ENCODE results near the gene AMIGO2. TPM values are rescaled to one million over a fixed set of nuclear protein-coding genes. Genes with fewer than 3 reads are reported as not detected.

AMIGO2 gene
- total RNA-seq, 1 experiment from 2014 or later = 8.6 TPM

DNA sequence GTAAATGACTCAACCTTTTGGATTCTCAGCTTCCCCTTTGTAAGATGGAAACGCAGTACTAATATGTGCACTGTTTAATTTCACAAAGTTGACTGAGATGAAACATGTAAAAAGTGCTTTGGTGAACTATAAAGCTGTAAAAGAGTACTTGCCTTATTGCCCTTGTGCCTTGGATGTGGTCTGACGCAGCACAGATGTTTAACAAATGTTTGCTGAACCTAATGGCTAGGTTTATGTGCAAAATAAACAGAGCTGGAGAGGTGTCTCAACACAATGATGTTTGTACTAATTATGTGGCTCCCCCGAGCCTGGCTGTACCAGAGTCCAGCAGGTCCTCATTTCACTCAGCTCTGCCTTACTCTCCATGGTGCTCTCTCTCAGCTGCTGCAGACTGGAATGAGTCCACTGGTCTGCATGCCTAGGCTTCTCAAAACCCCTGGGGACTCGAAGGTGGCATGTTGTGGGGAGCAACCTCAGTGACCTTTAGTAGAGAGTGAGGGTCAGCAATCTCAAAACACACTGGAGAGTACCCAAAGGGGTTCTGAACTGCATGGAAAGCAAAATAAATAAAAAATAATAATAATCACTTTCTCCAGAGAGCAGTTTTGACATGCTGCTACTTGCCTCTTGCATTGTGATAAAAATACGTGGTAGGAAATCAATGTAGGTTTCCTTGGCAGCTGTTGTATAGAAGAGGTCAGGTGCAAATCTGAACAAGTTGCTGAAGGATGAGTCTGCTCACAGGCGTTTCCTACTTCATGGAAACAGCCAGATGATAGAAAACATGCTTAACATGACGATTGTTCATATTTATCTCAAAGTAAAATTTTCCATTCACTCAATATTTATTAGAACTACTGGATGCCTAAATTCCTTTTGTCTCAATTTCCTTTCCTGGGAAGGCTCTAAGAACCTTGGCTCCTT, 8.5 kb upstream of the AMIGO2 start:
- Histone ChIP-seq H3K27me3 (ENCODE audit: insufficient read depth, low read length) (no peaks in the 10 kb centered on the region), H4K8ac (replicated peaks; ENCODE audit: insufficient read length, low read depth, low read length) (no peak overlapping the region), H3K4ac (ENCODE audit: low read depth, low read length) (no peak overlapping the region), H3K56ac (ENCODE audit: insufficient read length, low read depth, low read length) (no peak overlapping the region), H3K23me2 (ENCODE audit: insufficient read length, low read depth, low read length, poor library complexity, severe bottlenecking) (no peaks in the 10 kb centered on the region), H3K14ac (ENCODE audit: insufficient read depth, low read length) (no peak overlapping the region), H3K23ac (ENCODE audit: insufficient read length, low read depth, low read length) (no peak overlapping the region), H3K18ac (ENCODE audit: insufficient read length, low read depth, low read length) (no peak overlapping the region), H2BK120ac (ENCODE audit: low read depth, low read length, poor library complexity, severe bottlenecking) (peak overlapping the region; percentile 69), H4K5ac (ENCODE audit: insufficient read length, low read depth, low read length) (no peak overlapping the region), H2AFZ (ENCODE audit: low read length) (no peak overlapping the region), H2BK20ac (ENCODE audit: low read depth, low read length, poor library complexity, severe bottlenecking) (no peak overlapping the region), H3K4me2 (ENCODE audit: insufficient read depth, insufficient read length, low read length) (no peak overlapping the region), H2AK5ac (ENCODE audit: insufficient read length, low read length) (no peak overlapping the region), H3K9ac (ENCODE audit: extremely low read depth, insufficient read length, low read length) (no peak overlapping the region), H3K27ac (ENCODE audit: insufficient read length, low read depth, low read length) (no peak overlapping the region), H2BK15ac (ENCODE audit: low read depth, low read length) (no peak overlapping the region), H3K4me1 (ENCODE audit: insufficient read depth, low read length) (no peaks in the 10 kb centered on the region; the same call in 1 of the 2 replicates), H2BK5ac (ENCODE audit: insufficient read length, low read length) (no peak overlapping the region), H4K91ac (ENCODE audit: insufficient read length, low read depth, low read length) (no peak overlapping the region), H4K20me1 (ENCODE audit: control insufficient read depth, insufficient read depth, insufficient read length) (no peaks in the 10 kb centered on the region), H3K79me1 (ENCODE audit: insufficient read depth, low read depth, low read length, poor library complexity, severe bottlenecking) (no peaks in the 10 kb centered on the region), H2BK12ac (ENCODE audit: insufficient read length, low read depth, low read length) (no peak overlapping the region), H3K9me3 (ENCODE audit: control insufficient read depth, low read depth, low read length) (no peaks in the 10 kb centered on the region), H3K79me2 (ENCODE audit: insufficient read depth, low read length) (no peaks in the 10 kb centered on the region), H3T11ph (ENCODE audit: low read length) (no peak overlapping the region)
- H3K9me3 Mint-ChIP-seq = no peaks in the 10 kb centered on the region
- H3K36me3 Mint-ChIP-seq (ENCODE audit: insufficient read depth in 1 of 3, low read depth in 3 of 3) = no peaks in the 10 kb centered on the region
- DNase-seq = no peak
- peaks cover 17 to 42% of the 10 kb centered on the region in 2 experiments for H3K4me1 Mint-ChIP-seq
- no CpG with 5 or more reads among the region's 7 CpGs for WGBS (ENCODE audit: extremely low coverage, insufficient read length, low lambda C conversion rate)
- H3K27me3 Mint-ChIP-seq (ENCODE audit: low read depth) = no peaks in the 10 kb centered on the region
- TF ChIP-seq, protein P1, sequence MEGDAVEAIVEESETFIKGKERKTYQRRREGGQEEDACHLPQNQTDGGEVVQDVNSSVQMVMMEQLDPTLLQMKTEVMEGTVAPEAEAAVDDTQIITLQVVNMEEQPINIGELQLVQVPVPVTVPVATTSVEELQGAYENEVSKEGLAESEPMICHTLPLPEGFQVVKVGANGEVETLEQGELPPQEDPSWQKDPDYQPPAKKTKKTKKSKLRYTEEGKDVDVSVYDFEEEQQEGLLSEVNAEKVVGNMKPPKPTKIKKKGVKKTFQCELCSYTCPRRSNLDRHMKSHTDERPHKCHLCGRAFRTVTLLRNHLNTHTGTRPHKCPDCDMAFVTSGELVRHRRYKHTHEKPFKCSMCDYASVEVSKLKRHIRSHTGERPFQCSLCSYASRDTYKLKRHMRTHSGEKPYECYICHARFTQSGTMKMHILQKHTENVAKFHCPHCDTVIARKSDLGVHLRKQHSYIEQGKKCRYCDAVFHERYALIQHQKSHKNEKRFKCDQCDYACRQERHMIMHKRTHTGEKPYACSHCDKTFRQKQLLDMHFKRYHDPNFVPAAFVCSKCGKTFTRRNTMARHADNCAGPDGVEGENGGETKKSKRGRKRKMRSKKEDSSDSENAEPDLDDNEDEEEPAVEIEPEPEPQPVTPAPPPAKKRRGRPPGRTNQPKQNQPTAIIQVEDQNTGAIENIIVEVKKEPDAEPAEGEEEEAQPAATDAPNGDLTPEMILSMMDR (conservative IDR thresholded peaks at IDR 0.05) = no peak
- no peak overlapping the region for H3K4me3 Mint-ChIP-seq
- H3K27ac Mint-ChIP-seq = peak overlapping the region in 2 of 3 experiments; percentile 41 to 49; a peak in 2 of 7 replicates
